ENCODE measurements around the gene IL36RN. TPM values are rescaled to one million over a fixed set of nuclear protein-coding genes. Genes with fewer than 3 reads are reported as not detected.

The IL36RN gene
- polyA plus RNA-seq, 1 of the 3 experiments (the other 2 are of a cell fraction): not detected

DNA sequence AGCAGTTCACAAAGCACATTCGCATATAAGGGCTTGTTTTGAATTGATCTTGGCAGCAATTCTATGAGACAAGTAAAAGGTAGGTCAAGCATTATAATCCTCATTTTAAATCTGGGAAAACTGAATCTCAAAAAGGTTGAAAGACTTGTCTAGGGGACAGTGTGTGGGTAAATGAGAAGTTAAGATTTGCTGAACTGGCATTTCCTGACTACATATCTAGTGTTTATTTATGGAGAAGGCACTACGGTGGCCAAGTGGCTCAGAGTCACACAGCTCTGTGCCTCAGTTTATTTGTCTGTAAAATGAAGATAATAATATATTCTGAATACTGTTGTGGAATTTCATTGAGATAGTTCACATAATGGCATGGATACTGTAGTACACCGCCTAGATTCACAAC lies 52.1 kb downstream of the IL36RN start:
- H3K36me3 ChIP-seq (replicated peaks in 1 of 2; ENCODE audit: control insufficient read depth in 1 of 2, insufficient read depth in 2 of 2, low read length in 1 of 2): no peaks in the 10 kb centered on the region
- no peak overlapping the region for H3K4me3 ChIP-seq (ENCODE audit: low read depth in 2 of 2, low read length in 1 of 2)
- no peaks in the 10 kb centered on the region for H3K4me1 ChIP-seq (ENCODE audit: control insufficient read depth in 1 of 2, insufficient read depth in 2 of 2, low read depth in 1 of 2, low read length in 1 of 2)
- TF ChIP-seq IRF3 (IDR thresholded peaks at IDR 0.05; ENCODE audit: low read depth, low read length) (no peak), USF2 (IDR thresholded peaks at IDR 0.05; ENCODE audit: borderline replicate concordance, low read depth, low read length) (no peak), RFX5 (IDR thresholded peaks at IDR 0.05; ENCODE audit: low read length) (no peak), SMC3 (IDR thresholded peaks at IDR 0.05; ENCODE audit: low read depth, low read length) (no peak), RAD21 (IDR thresholded peaks at IDR 0.05; ENCODE audit: low read length) (no peak), ZBTB33 (IDR thresholded peaks at IDR 0.05; ENCODE audit: borderline replicate concordance, low read depth) (no peak)
- POLR2A ChIA-PET: no interaction called here
- no peak overlapping the region for H2AFZ ChIP-seq (ENCODE audit: low read depth)
- CTCF ChIA-PET: no interaction called here
- no peak overlapping the region for H3K4me2 ChIP-seq
- no peaks in the 10 kb centered on the region; the same call in 1 of the 2 replicates for H3K27me3 ChIP-seq (ENCODE audit: insufficient read depth)
- DNase-seq: no peak
- H3K9ac ChIP-seq: no peak overlapping the region
- no peaks in the 10 kb centered on the region for H3F3A ChIP-seq (replicated peaks; ENCODE audit: insufficient read depth)
- H3K79me2 ChIP-seq (ENCODE audit: insufficient read depth): no peaks in the 10 kb centered on the region
- no peaks in the 10 kb centered on the region for H3K9me2 ChIP-seq
- H4K20me1 ChIP-seq (ENCODE audit: insufficient read depth): no peaks in the 10 kb centered on the region
- no peaks in the 10 kb centered on the region for H3K9me3 ChIP-seq
- WGBS (ENCODE audit: low lambda C conversion rate): 9% methylated on average over 3 of the region's 3 CpGs
- no peak overlapping the region for H3K27ac ChIP-seq (ENCODE audit: low read depth in 2 of 2, low read length in 1 of 2)

- TF ChIP-seq TEAD4 (IDR thresholded peaks at IDR 0.05; ENCODE audit: borderline replicate concordance, insufficient read depth): no peak
- TF ChIP-seq MXI1 (IDR thresholded peaks at IDR 0.05; ENCODE audit: low read depth, low read length): no peak
- no peak for TF ChIP-seq SMC3 (IDR thresholded peaks at IDR 0.05; ENCODE audit: low read depth, low read length)
- no peak for TF ChIP-seq FOXJ3 (CRISPR knock-in tag; IDR thresholded peaks at IDR 0.05)
- no peaks in the 10 kb centered on the region for H3K36me3 ChIP-seq (replicated peaks in 1 of 2; ENCODE audit: control insufficient read depth in 1 of 2, insufficient read depth in 2 of 2, low read length in 1 of 2)
- H3K4me2 ChIP-seq: no peak overlapping the region
- no peaks in the 10 kb centered on the region for H3K9me2 ChIP-seq
- no peaks in the 10 kb centered on the region for H3K4me1 ChIP-seq (ENCODE audit: control insufficient read depth in 1 of 2, insufficient read depth in 2 of 2, low read depth in 1 of 2, low read length in 1 of 2)
- DNase-seq: no peak
- no peaks in the 10 kb centered on the region for H3K79me2 ChIP-seq (ENCODE audit: insufficient read depth)
- no peak overlapping the region for H3K27ac ChIP-seq (ENCODE audit: low read depth in 2 of 2, low read length in 1 of 2)
- WGBS (ENCODE audit: low lambda C conversion rate): 2% methylated on average over 6 of the region's 6 CpGs
- no peaks in the 10 kb centered on the region for H3K9me3 ChIP-seq
- no peak overlapping the region for H3K4me3 ChIP-seq (ENCODE audit: low read depth in 2 of 2, low read length in 1 of 2)
- CTCF ChIA-PET: no interaction called here
- H4K20me1 ChIP-seq (ENCODE audit: insufficient read depth): no peaks in the 10 kb centered on the region
- H2AFZ ChIP-seq (ENCODE audit: low read depth): no peak overlapping the region
- H3K27me3 ChIP-seq (ENCODE audit: insufficient read depth): no peaks in the 10 kb centered on the region; the same call in 1 of the 2 replicates
- POLR2A ChIA-PET: no interaction called here
- no peaks in the 10 kb centered on the region for H3F3A ChIP-seq (replicated peaks; ENCODE audit: insufficient read depth)
- H3K9ac ChIP-seq: no peak overlapping the region
Measured at GRCh38 chr2:113111823-113112287, 52.9 kb downstream of the IL36RN start.

Measured in SK-N-SH (cell line).